Measurements from ENCODE around the gene TMED10. TPM values are rescaled to one million over a fixed set of nuclear protein-coding genes. Genes with fewer than 3 reads are reported as not detected.
A peak's percentile ranks its signal among the peaks of the same experiment; 100 is the strongest.

Gene TMED10
- total and polyA plus RNA-seq, 2 of the 13 experiments (the other 11 are each of a cell fraction or from before 2014, with no cell fraction given) = 311 to 377 TPM

GRCh38 chr14:75196468-75196867 is 20.1 kb upstream of the TMED10 start (continued):
- TF ChIP-seq PATZ1 (CRISPR knock-in tag; IDR thresholded peaks at IDR 0.05) = peak; percentile 96
- TF ChIP-seq ZSCAN9 (CRISPR knock-in tag; IDR thresholded peaks at IDR 0.05; ENCODE audit: borderline replicate concordance) = peak; percentile 72; the same call in 1 of the 2 replicates
- no peak for TF ChIP-seq RFX3 (CRISPR knock-in tag; IDR thresholded peaks at IDR 0.05)
- no peak for TF ChIP-seq ZNF576 (CRISPR knock-in tag; IDR thresholded peaks at IDR 0.05)
- TF ChIP-seq PBX2 (CRISPR knock-in tag; IDR thresholded peaks at IDR 0.05) = 0 out of 2 replicates have a peak, but pooled peaks have one; percentile 13
- TF ChIP-seq HNF4A (CRISPR knock-in tag; IDR thresholded peaks at IDR 0.05) = peak; percentile 66
- TF ChIP-seq NCOA2 (CRISPR knock-in tag; IDR thresholded peaks at IDR 0.05) = peak; percentile 81
- peak; percentile 60 for TF ChIP-seq ZFY (CRISPR knock-in tag; IDR thresholded peaks at IDR 0.05)
- peak; percentile 82 for TF ChIP-seq ARNT2 (CRISPR knock-in tag; IDR thresholded peaks at IDR 0.05; ENCODE audit: low read depth)
- peak; percentile 76 for TF ChIP-seq HNF1B (CRISPR knock-in tag; IDR thresholded peaks at IDR 0.05)
- no peak for TF ChIP-seq POLR2AphosphoS5 (IDR thresholded peaks at IDR 0.05; ENCODE audit: low read depth, low read length)
- peak; percentile 81; the same call in 1 of the 2 replicates for TF ChIP-seq ZNF772 (CRISPR knock-in tag; IDR thresholded peaks at IDR 0.05)
- peak; percentile 87; the same call in 1 of the 2 replicates for TF ChIP-seq NR2F2 (IDR thresholded peaks at IDR 0.05; ENCODE audit: borderline replicate concordance, low read depth)
- 0 out of 2 replicates have a peak, but pooled peaks have one; percentile 71 for TF ChIP-seq HINFP (CRISPR knock-in tag; IDR thresholded peaks at IDR 0.05; ENCODE audit: low read depth)
- TF ChIP-seq ZNF12 (CRISPR knock-in tag; IDR thresholded peaks at IDR 0.05) = no peak
- TF ChIP-seq SAP130 (CRISPR knock-in tag; IDR thresholded peaks at IDR 0.05; ENCODE audit: low read depth) = peak; percentile 92
- 0 out of 2 replicates have a peak, but pooled peaks have one; percentile 57 for TF ChIP-seq ZNF605 (CRISPR knock-in tag; IDR thresholded peaks at IDR 0.05)
- TF ChIP-seq MIER2 (CRISPR knock-in tag; IDR thresholded peaks at IDR 0.05) = peak; percentile 63; the same call in 1 of the 2 replicates
- TF ChIP-seq MTA1 (CRISPR knock-in tag; IDR thresholded peaks at IDR 0.05; ENCODE audit: borderline replicate concordance) = no peak
- TF ChIP-seq MIER3 (CRISPR knock-in tag; IDR thresholded peaks at IDR 0.05; ENCODE audit: borderline replicate concordance) = peak; percentile 86; the same call in 1 of the 2 replicates
- 0 out of 2 replicates have a peak, but pooled peaks have one; percentile 29 for TF ChIP-seq ZNF589 (CRISPR knock-in tag; conservative IDR thresholded peaks at IDR 0.05)
- TF ChIP-seq CCDC6 (CRISPR knock-in tag; IDR thresholded peaks at IDR 0.05) = peak; percentile 29; the same call in 1 of the 2 replicates
- no peak for TF ChIP-seq ZNF615 (CRISPR knock-in tag; IDR thresholded peaks at IDR 0.05; ENCODE audit: borderline replicate concordance)
